Liver (tissue), 9 donors: ENCODE measurements around the gene SYNE4. TPM values are rescaled to one million over a fixed set of nuclear protein-coding genes. Genes with fewer than 3 reads are reported as not detected.

Source experiments
- DNase-seq: peaks from one replicate; pipeline ENCODE4 v3.0.0-alpha.2; 2017; ENCODE audit warnings: low spot score
- H3K27ac ChIP-seq, 2 donors: one replicate each; pipeline ENCODE4 v1.7.0; 2013; ENCODE audit warnings: inconsistent platforms in 2 of 2, low read length in 2 of 2, control low read depth in 1 of 2, low read depth in 1 of 2, mild to moderate bottlenecking in 1 of 2
- H3K27me3 ChIP-seq, 4 donors: one replicate each; pipeline versions ENCODE4 v1.6.1 to v1.7.0; 2013; ENCODE audit warnings: low read length in 3 of 4, inconsistent platforms in 1 of 4, mild to moderate bottlenecking in 1 of 4, moderate library complexity in 1 of 4; ENCODE audit not compliant: control insufficient read depth in 4 of 4, insufficient read depth in 4 of 4
- H3K36me3 ChIP-seq, 4 donors: one replicate each; pipeline versions ENCODE4 v1.6.1 to v1.7.0; 2013; ENCODE audit warnings: low read length in 3 of 4, mild to moderate bottlenecking in 3 of 4, low read depth in 1 of 4, moderate library complexity in 1 of 4; ENCODE audit not compliant: control insufficient read depth in 4 of 4, insufficient read depth in 3 of 4
- H3K4me1 ChIP-seq, 4 donors: one replicate each; pipeline versions ENCODE4 v1.6.1 to v1.7.0; 2013; ENCODE audit warnings: low read length in 3 of 4, mild to moderate bottlenecking in 3 of 4, moderate library complexity in 1 of 4; ENCODE audit not compliant: control insufficient read depth in 4 of 4, insufficient read depth in 4 of 4
- H3K4me3 ChIP-seq, 3 donors: one replicate each; pipeline versions ENCODE4 v1.6.1 to v1.7.0; 2013; ENCODE audit warnings: low read length in 3 of 3, control low read depth in 1 of 3, low read depth in 1 of 3, mild to moderate bottlenecking in 1 of 3
- H3K9ac ChIP-seq, 2 donors: one replicate each; pipeline ENCODE4 v1.7.0; 2013; ENCODE audit warnings: low read length in 2 of 2, mild to moderate bottlenecking in 2 of 2, moderate library complexity in 2 of 2, control low read depth in 1 of 2, low read depth in 1 of 2
- H3K9me3 ChIP-seq, 4 donors: one replicate each; pipeline versions ENCODE4 v1.6.1 to v1.7.0; 2013; ENCODE audit warnings: low read length in 3 of 4; ENCODE audit not compliant: control insufficient read depth in 4 of 4
- ATF3 ChIP-seq: IDR thresholded peaks from 2 replicates; pipeline ENCODE4 v1.6.1; 2016; ENCODE audit warnings: antibody characterized with exemption
- CTCF ChIP-seq: fragments of 150-350 bp; IDR thresholded peaks from 2 replicates; pipeline ENCODE4 v1.5.1; 2017; ENCODE audit warnings: improper control_type of control experiment, low read depth, low read length; ENCODE audit not compliant: missing input control
- EGR1 ChIP-seq, 2 donors: IDR thresholded peaks; 2 replicates each; pipeline ENCODE4 v1.6.1; 2016 to 2018; ENCODE audit warnings: antibody characterized with exemption in 2 of 2, low read depth in 2 of 2
- FOXA1 ChIP-seq: IDR thresholded peaks from 2 replicates; pipeline ENCODE4 v1.6.1; 2016; ENCODE audit warnings: antibody characterized with exemption
- FOXA2 ChIP-seq: IDR thresholded peaks from 2 replicates; pipeline ENCODE4 v1.6.1; 2016; ENCODE audit warnings: antibody characterized with exemption
- GABPA ChIP-seq, 2 donors: IDR thresholded peaks in 1 of 2; conservative IDR thresholded peaks in 1 of 2; 2 replicates each; pipeline ENCODE4 v1.6.1; 2016; ENCODE audit warnings: antibody characterized with exemption in 2 of 2, mild to moderate bottlenecking in 1 of 2, moderate library complexity in 1 of 2
- HNF4A ChIP-seq, 2 donors: conservative IDR thresholded peaks; 2 replicates each; pipeline ENCODE4 v1.6.1; 2016; ENCODE audit warnings: antibody characterized with exemption in 2 of 2, mild to moderate bottlenecking in 2 of 2
- HNF4G ChIP-seq: IDR thresholded peaks from 2 replicates; pipeline ENCODE4 v1.6.1; 2016; ENCODE audit warnings: antibody characterized with exemption
- JUND ChIP-seq, 2 donors: IDR thresholded peaks; 2 replicates each; pipeline ENCODE4 v1.6.1; 2016; ENCODE audit warnings: antibody characterized with exemption in 2 of 2
- MAX ChIP-seq: IDR thresholded peaks from 2 replicates; pipeline ENCODE4 v1.6.1; 2016; ENCODE audit warnings: antibody characterized with exemption
- NR2F2 ChIP-seq: IDR thresholded peaks from 2 replicates; pipeline ENCODE4 v1.6.1; 2016; ENCODE audit warnings: antibody characterized with exemption
- RAD21 ChIP-seq, 2 donors: IDR thresholded peaks; 2 replicates each; pipeline ENCODE4 v1.6.1; 2016; ENCODE audit warnings: antibody characterized with exemption in 2 of 2, mild to moderate bottlenecking in 2 of 2
- REST ChIP-seq: IDR thresholded peaks from 2 replicates; pipeline ENCODE4 v1.6.1; 2016; ENCODE audit warnings: antibody characterized with exemption, mild to moderate bottlenecking
- RXRA ChIP-seq, 2 donors: IDR thresholded peaks; 2 replicates each; pipeline ENCODE4 v1.6.1; 2017 to 2018; ENCODE audit warnings: antibody characterized with exemption in 2 of 2, mild to moderate bottlenecking in 1 of 2
- SP1 ChIP-seq: IDR thresholded peaks from 2 replicates; pipeline ENCODE4 v1.6.1; 2018; ENCODE audit warnings: antibody characterized with exemption, mild to moderate bottlenecking
- TAF1 ChIP-seq: conservative IDR thresholded peaks from 2 replicates; pipeline ENCODE4 v1.6.1; 2016; ENCODE audit warnings: antibody characterized with exemption, mild to moderate bottlenecking
- YY1 ChIP-seq: IDR thresholded peaks from 2 replicates; pipeline ENCODE4 v1.6.1; 2016; ENCODE audit warnings: antibody characterized with exemption, mild to moderate bottlenecking
- ZBTB33 ChIP-seq: IDR thresholded peaks from 2 replicates; pipeline ENCODE4 v1.6.1; 2016; ENCODE audit warnings: antibody characterized with exemption
- WGBS: extraction: QIAGEN DNeasy Blood & Tissue Kit; methylation state at CpG from one replicate; pipeline ENCODE4 v1.1.7; 2013; 5-methylcytosine and 5-hydroxymethylcytosine counted together
- polyA plus RNA-seq, 2 donors: library from polyadenylated mRNA; stranded (reverse) in 1 of 2; unstranded in 1 of 2; fragments of 200-250 nt in 1 of 2; fragments of >200 nt in 1 of 2; fragmentation: Nextera tagmentation in 1 of 2; extraction: Ambion mirVana in 1 of 2; gene quantifications; one replicate each; pipeline versions ENCODE4 v1.2.1 to v1.2.3, GENCODE V29; 2013 to 2015
- total RNA-seq, 2 donors: library from RNA; depleted of rRNA; stranded (reverse); fragments of >200 nt; gene quantifications; one replicate each; pipeline ENCODE4 v1.2.3, GENCODE V29; 2014
- donor health status: healthy.
- donor health status: healthy.
- donor health status: healthy.
- donor health status: healthy.
- donor health status: healthy.

Gene SYNE4
- total and polyA plus RNA-seq, 4 donors: 1.8 to 5.7 (median 4.3) TPM

- peak within 1 kb of the TSS; percentile 84 to 96 for H3K27ac ChIP-seq
- WGBS: 3% methylated on average over 76 of the region's 76 CpGs
- H3K4me3 ChIP-seq: peak within 1 kb of the TSS; percentile 44 to 75 (median 73)
- H3K36me3 ChIP-seq: no peaks in the 10 kb centered on the region
- H3K9me3 ChIP-seq: no peaks in the 10 kb centered on the region
- DNase-seq: peak; percentile 96
- H3K9ac ChIP-seq: peak within 1 kb of the TSS; percentile 30 to 57
- TF ChIP-seq SP1 (peak; percentile 80), HNF4G (no peak)
- H3K4me1 ChIP-seq: peaks cover 3 to 29% (median 22%) of the 10 kb centered on the region in 4 donors
- H3K27me3 ChIP-seq: no peaks in the 10 kb centered on the region
Measured at GRCh38 chr19:36054733-36055686, 46.4 kb upstream of the SYNE4 start, which contains the start of gene WDR62. TSS of gene WDR62 (plus strand) at chr19:36054897. CDS start at chr19:36054972, 75 bp downstream.

GRCh38 chr19:36054119-36054732, 45.6 kb upstream of the SYNE4 start, which contains the start of gene THAP8:
TSS of gene THAP8 (minus strand) at chr19:36054285. CDS start at chr19:36054217, 68 bp downstream.
- WGBS: under 1% methylated on average over 56 of the region's 56 CpGs
- TF ChIP-seq ZBTB33 (peak; percentile 92), CTCF (peak; percentile 36), HNF4G (peak; percentile 9), FOXA1 (peak; percentile 41), SP1 (peak; percentile 89), YY1 (peak; percentile 74), FOXA2 (no peak), RXRA (IDR thresholded peaks at IDR 0.05) (peak; percentile 70 to 71), TAF1 (peak; percentile 55), RAD21 (IDR thresholded peaks at IDR 0.05) (peak in 1 of 2 donors; percentile 30), GABPA (IDR thresholded peaks at IDR 0.05 in 1 of 2, conservative IDR thresholded peaks at IDR 0.05 in 1 of 2) (peak in 1 of 2 donors; percentile 77), MAX (peak; percentile 90), NR2F2 (peak; percentile 27), JUND (IDR thresholded peaks at IDR 0.05) (peak; percentile 14 to 69), EGR1 (IDR thresholded peaks at IDR 0.05; ENCODE audit: low read depth in 2 of 2) (no peak), REST (peak; percentile 77), ATF3 (peak; percentile 43), HNF4A (conservative IDR thresholded peaks at IDR 0.05) (peak in 1 of 2 donors; percentile 57)
- Histone ChIP-seq H3K9ac (peak within 1 kb of the TSS; percentile 30 to 57), H3K27me3 (no peaks in the 10 kb centered on the region), H3K4me3 (peak within 1 kb of the TSS; percentile 44 to 75 (median 73)), H3K36me3 (no peaks in the 10 kb centered on the region), H3K27ac (peak within 1 kb of the TSS; percentile 84 to 96), H3K4me1 (peaks cover 3 to 23% (median 19%) of the 10 kb centered on the region in 4 donors), H3K9me3 (no peaks in the 10 kb centered on the region)
- peak; percentile 99 for DNase-seq
